HepG2 (cell line): ENCODE data around the gene TRANK1. TPM values are rescaled to one million over a fixed set of nuclear protein-coding genes. Genes with fewer than 3 reads are reported as not detected.

Experiments used
- ARID2 ChIP-seq: sonication (generic); formaldehyde crosslinking; IDR thresholded peaks from 2 replicates; pipeline ENCODE4 v1.8.1; 2022; ENCODE audit warnings: mild to moderate bottlenecking, missing genetic modification reagents, borderline replicate concordance
- EHMT2 ChIP-seq: fragments of 200-600 bp; sonication (generic); IDR thresholded peaks from 2 replicates; pipeline ENCODE4 v1.7.0; 2017; ENCODE audit warnings: antibody characterized with exemption, low read depth, low read length, borderline replicate concordance
- EZH2 ChIP-seq: conservative IDR thresholded peaks from 2 replicates; pipeline ENCODE4 v1.6.1; 2012; ENCODE audit warnings: mild to moderate bottlenecking, low read depth, low read length, moderate library complexity
- GTF3A ChIP-seq: sonication (generic); formaldehyde crosslinking; conservative IDR thresholded peaks from 2 replicates; pipeline ENCODE4 v1.4.0; 2020; ENCODE audit warnings: mild to moderate bottlenecking, missing genetic modification reagents
- HDAC1 ChIP-seq: sonication (generic); formaldehyde crosslinking; IDR thresholded peaks from 2 replicates; pipeline ENCODE4 v1.5.1; 2020; ENCODE audit warnings: mild to moderate bottlenecking, missing genetic modification reagents
- HOXA3 ChIP-seq: sonication (generic); formaldehyde crosslinking; IDR thresholded peaks from 2 replicates; pipeline ENCODE4 v1.5.0; 2020; ENCODE audit warnings: missing genetic modification reagents
- MED8 ChIP-seq: sonication (generic); formaldehyde crosslinking; IDR thresholded peaks from 2 replicates; pipeline ENCODE4 v1.8.1; 2023; ENCODE audit warnings: mild to moderate bottlenecking, missing genetic modification reagents; ENCODE audit not compliant: insufficient replicate concordance
- MTA3 ChIP-seq: sonication (generic); formaldehyde crosslinking; IDR thresholded peaks from 2 replicates; pipeline ENCODE4 v1.4.0; 2020; ENCODE audit warnings: missing genetic modification reagents
- MYNN ChIP-seq: sonication (generic); formaldehyde crosslinking; IDR thresholded peaks from 2 replicates; pipeline ENCODE4 v1.4.0; 2020; ENCODE audit warnings: mild to moderate bottlenecking, low read depth, missing genetic modification reagents
- SMAD3 ChIP-seq: sonication (generic); formaldehyde crosslinking; IDR thresholded peaks from 2 replicates; pipeline ENCODE4 v1.4.0; 2020; ENCODE audit warnings: missing genetic modification reagents
- TCF7L2 ChIP-seq: IDR thresholded peaks from 2 replicates; pipeline ENCODE4 v1.6.1; 2011; ENCODE audit warnings: mild to moderate bottlenecking, low read depth, low read length, moderate library complexity
- TP53 ChIP-seq: sonication (generic); formaldehyde crosslinking; conservative IDR thresholded peaks from 2 replicates; pipeline ENCODE4 v1.4.0; 2020; ENCODE audit warnings: missing genetic modification reagents
- YY1 ChIP-seq: IDR thresholded peaks from 2 replicates; pipeline ENCODE4 v1.6.1; 2011; ENCODE audit warnings: low read length, low read depth, moderate library complexity, mild to moderate bottlenecking; ENCODE audit not compliant: insufficient read depth, insufficient replicate concordance
- ZNF350 ChIP-seq: sonication (generic); formaldehyde crosslinking; IDR thresholded peaks from 2 replicates; pipeline ENCODE4 v1.4.0; 2020; ENCODE audit warnings: mild to moderate bottlenecking, low read depth, missing genetic modification reagents, borderline replicate concordance
- ZNF552 ChIP-seq: sonication (generic); formaldehyde crosslinking; IDR thresholded peaks from 2 replicates; pipeline ENCODE4 v1.9.0; 2022; ENCODE audit warnings: missing genetic modification reagents, mild to moderate bottlenecking, borderline replicate concordance
- polyA plus RNA-seq, 8 experiments: library from polyadenylated mRNA; depleted of rRNA in 3 of 8; stranded (reverse) in 7 of 8; unstranded in 1 of 8; fragments of >200 nt; fragmentation: Illumina TruSeq in 4 of 8; extraction: Trizol in 4 of 8; gene quantifications; 2 replicates each; pipeline versions ENCODE4 v1.2.1 to v1.2.3, GENCODE V29; 2011 to 2016; ENCODE audit warnings: low read depth in 4 of 8, missing spikeins in 1 of 8, mixed read lengths in 1 of 8; ENCODE audit not compliant: insufficient read depth in 1 of 8
- total RNA-seq, 5 experiments: library from RNA; depleted of rRNA; stranded (reverse); fragments of >200 nt; fragmentation: Illumina TruSeq; extraction: Trizol; gene quantifications; 2 replicates each; pipeline ENCODE4 v1.2.3, GENCODE V29; 2016; ENCODE audit warnings: low read depth in 1 of 5
- TF ChIP-seq, protein P1 (sequence below): IDR thresholded peaks from 2 replicates; pipeline ENCODE4 v1.6.1; 2016; ENCODE audit warnings: missing compliant biosample characterization, missing genetic modification reagents, borderline replicate concordance
- TF ChIP-seq, protein P2 (sequence below): sonication (generic); formaldehyde crosslinking; IDR thresholded peaks from 2 replicates; pipeline ENCODE4 v1.4.0; 2020; ENCODE audit warnings: missing genetic modification reagents, mild to moderate bottlenecking, borderline replicate concordance
- TF ChIP-seq, protein P3 (sequence below): sonication (generic); formaldehyde crosslinking; IDR thresholded peaks from 2 replicates; pipeline ENCODE4 v1.9.0; 2021; ENCODE audit warnings: mild to moderate bottlenecking, missing genetic modification reagents
- TF ChIP-seq, protein P4 (sequence below): IDR thresholded peaks from 2 replicates; pipeline ENCODE4 v1.6.1; 2016; ENCODE audit warnings: mild to moderate bottlenecking, missing biosample characterization, missing genetic modification reagents

The TRANK1 gene
- total and polyA plus RNA-seq, 2 of the 13 experiments (the other 11 are each of a cell fraction or from before 2014, with no cell fraction given), result 0.13 to 0.32 TPM

DNA sequence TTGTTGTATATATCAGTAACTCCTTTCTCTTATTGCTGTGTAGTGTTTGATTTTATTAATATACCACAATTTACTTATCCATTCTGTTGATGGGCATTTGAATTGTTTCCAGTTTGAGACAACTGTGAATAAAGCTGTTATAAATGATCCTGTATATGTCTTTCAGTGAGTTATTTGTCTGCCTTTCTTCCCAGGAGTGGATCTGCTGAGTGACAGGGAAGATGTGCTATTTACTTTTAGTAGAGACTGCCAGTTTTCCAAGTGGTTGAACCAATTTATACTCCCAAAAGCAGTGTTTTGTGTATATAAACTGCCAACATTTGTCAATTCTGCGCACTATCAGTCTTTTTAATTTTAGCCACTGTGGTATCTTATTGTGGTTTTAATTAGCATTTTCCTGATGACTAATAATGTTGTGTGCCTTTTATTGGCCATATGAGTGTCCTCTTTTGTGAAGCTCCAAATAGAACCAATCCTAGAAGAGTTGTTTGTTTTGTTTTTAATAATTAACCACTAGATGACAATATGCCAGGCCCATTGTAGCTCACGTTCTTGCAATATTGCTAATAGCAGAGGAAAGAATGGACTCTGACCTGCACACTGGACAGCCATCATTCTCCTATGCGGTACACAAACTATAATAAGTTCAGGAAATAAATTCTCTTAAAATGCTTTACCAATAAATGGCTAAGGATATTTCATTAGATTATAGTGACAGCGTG is 25.3 kb downstream of the TRANK1 start (continued):
- TF ChIP-seq MYNN (no peak), TP53 (CRISPR knock-in tag) (no peak), TCF7L2 (no peak), ZNF552 (CRISPR knock-in tag) (no peak), EHMT2 (peak; percentile 68; the same call in 1 of the 2 replicates), MED8 (CRISPR knock-in tag) (no peak), ARID2 (no peak), HOXA3 (CRISPR knock-in tag) (no peak), ZNF350 (CRISPR knock-in tag) (no peak), SMAD3 (CRISPR knock-in tag) (no peak), YY1 (no peak), GTF3A (no peak), HDAC1 (CRISPR knock-in tag) (0 out of 2 replicates have a peak, but pooled peaks have one; percentile 19), EZH2 (no peak), MTA3 (CRISPR knock-in tag) (no peak)
- TF ChIP-seq, protein P1, sequence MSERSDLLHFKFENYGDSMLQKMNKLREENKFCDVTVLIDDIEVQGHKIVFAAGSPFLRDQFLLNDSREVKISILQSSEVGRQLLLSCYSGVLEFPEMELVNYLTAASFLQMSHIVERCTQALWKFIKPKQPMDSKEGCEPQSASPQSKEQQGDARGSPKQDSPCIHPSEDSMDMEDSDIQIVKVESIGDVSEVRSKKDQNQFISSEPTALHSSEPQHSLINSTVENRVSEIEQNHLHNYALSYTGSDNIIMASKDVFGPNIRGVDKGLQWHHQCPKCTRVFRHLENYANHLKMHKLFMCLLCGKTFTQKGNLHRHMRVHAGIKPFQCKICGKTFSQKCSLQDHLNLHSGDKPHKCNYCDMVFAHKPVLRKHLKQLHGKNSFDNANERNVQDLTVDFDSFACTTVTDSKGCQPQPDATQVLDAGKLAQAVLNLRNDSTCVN, result no peak
- TF ChIP-seq, protein P2, sequence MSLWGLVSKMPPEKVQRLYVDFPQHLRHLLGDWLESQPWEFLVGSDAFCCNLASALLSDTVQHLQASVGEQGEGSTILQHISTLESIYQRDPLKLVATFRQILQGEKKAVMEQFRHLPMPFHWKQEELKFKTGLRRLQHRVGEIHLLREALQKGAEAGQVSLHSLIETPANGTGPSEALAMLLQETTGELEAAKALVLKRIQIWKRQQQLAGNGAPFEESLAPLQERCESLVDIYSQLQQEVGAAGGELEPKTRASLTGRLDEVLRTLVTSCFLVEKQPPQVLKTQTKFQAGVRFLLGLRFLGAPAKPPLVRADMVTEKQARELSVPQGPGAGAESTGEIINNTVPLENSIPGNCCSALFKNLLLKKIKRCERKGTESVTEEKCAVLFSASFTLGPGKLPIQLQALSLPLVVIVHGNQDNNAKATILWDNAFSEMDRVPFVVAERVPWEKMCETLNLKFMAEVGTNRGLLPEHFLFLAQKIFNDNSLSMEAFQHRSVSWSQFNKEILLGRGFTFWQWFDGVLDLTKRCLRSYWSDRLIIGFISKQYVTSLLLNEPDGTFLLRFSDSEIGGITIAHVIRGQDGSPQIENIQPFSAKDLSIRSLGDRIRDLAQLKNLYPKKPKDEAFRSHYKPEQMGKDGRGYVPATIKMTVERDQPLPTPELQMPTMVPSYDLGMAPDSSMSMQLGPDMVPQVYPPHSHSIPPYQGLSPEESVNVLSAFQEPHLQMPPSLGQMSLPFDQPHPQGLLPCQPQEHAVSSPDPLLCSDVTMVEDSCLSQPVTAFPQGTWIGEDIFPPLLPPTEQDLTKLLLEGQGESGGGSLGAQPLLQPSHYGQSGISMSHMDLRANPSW, result no peak
- TF ChIP-seq, protein P3, sequence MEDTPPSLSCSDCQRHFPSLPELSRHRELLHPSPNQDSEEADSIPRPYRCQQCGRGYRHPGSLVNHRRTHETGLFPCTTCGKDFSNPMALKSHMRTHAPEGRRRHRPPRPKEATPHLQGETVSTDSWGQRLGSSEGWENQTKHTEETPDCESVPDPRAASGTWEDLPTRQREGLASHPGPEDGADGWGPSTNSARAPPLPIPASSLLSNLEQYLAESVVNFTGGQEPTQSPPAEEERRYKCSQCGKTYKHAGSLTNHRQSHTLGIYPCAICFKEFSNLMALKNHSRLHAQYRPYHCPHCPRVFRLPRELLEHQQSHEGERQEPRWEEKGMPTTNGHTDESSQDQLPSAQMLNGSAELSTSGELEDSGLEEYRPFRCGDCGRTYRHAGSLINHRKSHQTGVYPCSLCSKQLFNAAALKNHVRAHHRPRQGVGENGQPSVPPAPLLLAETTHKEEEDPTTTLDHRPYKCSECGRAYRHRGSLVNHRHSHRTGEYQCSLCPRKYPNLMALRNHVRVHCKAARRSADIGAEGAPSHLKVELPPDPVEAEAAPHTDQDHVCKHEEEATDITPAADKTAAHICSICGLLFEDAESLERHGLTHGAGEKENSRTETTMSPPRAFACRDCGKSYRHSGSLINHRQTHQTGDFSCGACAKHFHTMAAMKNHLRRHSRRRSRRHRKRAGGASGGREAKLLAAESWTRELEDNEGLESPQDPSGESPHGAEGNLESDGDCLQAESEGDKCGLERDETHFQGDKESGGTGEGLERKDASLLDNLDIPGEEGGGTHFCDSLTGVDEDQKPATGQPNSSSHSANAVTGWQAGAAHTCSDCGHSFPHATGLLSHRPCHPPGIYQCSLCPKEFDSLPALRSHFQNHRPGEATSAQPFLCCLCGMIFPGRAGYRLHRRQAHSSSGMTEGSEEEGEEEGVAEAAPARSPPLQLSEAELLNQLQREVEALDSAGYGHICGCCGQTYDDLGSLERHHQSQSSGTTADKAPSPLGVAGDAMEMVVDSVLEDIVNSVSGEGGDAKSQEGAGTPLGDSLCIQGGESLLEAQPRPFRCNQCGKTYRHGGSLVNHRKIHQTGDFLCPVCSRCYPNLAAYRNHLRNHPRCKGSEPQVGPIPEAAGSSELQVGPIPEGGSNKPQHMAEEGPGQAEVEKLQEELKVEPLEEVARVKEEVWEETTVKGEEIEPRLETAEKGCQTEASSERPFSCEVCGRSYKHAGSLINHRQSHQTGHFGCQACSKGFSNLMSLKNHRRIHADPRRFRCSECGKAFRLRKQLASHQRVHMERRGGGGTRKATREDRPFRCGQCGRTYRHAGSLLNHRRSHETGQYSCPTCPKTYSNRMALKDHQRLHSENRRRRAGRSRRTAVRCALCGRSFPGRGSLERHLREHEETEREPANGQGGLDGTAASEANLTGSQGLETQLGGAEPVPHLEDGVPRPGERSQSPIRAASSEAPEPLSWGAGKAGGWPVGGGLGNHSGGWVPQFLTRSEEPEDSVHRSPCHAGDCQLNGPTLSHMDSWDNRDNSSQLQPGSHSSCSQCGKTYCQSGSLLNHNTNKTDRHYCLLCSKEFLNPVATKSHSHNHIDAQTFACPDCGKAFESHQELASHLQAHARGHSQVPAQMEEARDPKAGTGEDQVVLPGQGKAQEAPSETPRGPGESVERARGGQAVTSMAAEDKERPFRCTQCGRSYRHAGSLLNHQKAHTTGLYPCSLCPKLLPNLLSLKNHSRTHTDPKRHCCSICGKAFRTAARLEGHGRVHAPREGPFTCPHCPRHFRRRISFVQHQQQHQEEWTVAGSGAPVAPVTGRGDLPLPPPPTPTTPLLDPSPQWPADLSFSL (CRISPR knock-in tag), result no peak
- TF ChIP-seq, protein P4, sequence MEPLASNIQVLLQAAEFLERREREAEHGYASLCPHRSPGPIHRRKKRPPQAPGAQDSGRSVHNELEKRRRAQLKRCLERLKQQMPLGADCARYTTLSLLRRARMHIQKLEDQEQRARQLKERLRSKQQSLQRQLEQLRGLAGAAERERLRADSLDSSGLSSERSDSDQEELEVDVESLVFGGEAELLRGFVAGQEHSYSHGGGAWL (CRISPR knock-in tag), result no peak
